Measurements from ENCODE around the gene BCL2. TPM values are rescaled to one million over a fixed set of nuclear protein-coding genes. Genes with fewer than 3 reads are reported as not detected.

BCL2 gene
- total and polyA plus RNA-seq, 7 donors, result 2.8 to 25.7 (median 11.3) TPM

DNA sequence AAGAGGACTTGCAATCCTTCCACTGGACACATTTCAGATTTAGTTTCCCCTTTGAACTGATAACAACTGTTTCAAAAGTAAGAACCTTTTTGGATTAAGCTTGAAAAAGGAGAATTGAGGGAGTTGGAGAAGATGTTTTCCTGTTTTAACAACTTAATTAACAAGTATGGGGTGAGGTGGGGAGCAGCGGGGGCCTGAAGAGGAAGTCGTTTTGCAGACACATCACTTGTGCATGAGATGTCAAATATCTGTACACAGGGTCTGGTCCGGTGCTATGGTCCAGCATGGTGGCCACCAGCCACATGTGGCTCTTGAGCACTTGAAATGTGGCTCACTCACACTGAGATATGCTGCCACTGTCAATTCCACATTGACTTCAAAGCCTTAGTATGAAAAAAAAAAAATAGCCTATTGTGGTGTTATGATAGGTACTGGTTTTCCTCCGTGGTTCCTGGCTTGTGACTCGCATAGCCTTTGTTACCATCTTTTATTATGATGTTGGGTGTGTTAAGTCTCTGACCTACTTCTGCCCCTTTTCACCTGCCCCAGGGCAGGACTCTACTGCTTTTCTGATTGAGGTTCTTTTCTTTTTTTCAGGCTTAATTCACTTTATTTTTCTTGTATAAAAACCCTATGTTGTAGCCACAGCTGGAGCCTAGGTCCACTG is 205.5 kb downstream of the BCL2 start:
- intact Hi-C loops (cut with DNase I), result no loop called here
- Histone ChIP-seq H3K4me3 (no peak overlapping the region), H3K27me3 (no peaks in the 10 kb centered on the region), H3K27ac (no peak overlapping the region), H3K9me3 (no peaks in the 10 kb centered on the region), H3K4me1 (peaks cover 0 to 19% (median 16%) of the 10 kb centered on the region in 4 donors), H3K36me3 (no peaks in the 10 kb centered on the region)
- TF ChIP-seq EP300 (IDR thresholded peaks at IDR 0.05) (no peak), POLR2AphosphoS5 (IDR thresholded peaks at IDR 0.05) (no peak), POLR2A (IDR thresholded peaks at IDR 0.05) (no peak)
- TF ChIP-seq, protein P1, sequence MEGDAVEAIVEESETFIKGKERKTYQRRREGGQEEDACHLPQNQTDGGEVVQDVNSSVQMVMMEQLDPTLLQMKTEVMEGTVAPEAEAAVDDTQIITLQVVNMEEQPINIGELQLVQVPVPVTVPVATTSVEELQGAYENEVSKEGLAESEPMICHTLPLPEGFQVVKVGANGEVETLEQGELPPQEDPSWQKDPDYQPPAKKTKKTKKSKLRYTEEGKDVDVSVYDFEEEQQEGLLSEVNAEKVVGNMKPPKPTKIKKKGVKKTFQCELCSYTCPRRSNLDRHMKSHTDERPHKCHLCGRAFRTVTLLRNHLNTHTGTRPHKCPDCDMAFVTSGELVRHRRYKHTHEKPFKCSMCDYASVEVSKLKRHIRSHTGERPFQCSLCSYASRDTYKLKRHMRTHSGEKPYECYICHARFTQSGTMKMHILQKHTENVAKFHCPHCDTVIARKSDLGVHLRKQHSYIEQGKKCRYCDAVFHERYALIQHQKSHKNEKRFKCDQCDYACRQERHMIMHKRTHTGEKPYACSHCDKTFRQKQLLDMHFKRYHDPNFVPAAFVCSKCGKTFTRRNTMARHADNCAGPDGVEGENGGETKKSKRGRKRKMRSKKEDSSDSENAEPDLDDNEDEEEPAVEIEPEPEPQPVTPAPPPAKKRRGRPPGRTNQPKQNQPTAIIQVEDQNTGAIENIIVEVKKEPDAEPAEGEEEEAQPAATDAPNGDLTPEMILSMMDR (IDR thresholded peaks at IDR 0.05), result no peak
- 43 to 68% methylated on average over 5 of the region's 5 CpGs for WGBS, 2 donors
- no peak for DNase-seq

DNA sequence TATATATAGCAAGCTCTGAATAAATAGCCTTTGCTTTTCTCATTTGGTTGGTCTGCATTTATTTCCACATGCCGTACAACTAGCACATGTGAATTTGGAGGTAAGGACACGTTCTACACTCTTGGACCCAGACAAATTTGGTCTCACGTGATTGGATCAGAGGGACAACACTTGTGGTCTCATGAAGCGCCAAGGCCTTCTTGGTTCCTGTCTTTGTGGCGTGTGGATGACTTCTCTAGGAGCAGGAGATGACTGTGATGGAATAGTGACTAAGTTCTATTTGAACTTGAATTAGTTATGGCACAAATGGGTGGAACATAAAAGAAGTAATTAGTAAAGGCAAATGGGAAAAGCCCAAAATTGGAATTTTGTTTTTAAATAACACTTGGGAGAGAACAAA is 206.9 kb downstream of the BCL2 start:
- 88 to 93% methylated on average over 5 of the region's 5 CpGs for WGBS, 2 donors

DNA sequence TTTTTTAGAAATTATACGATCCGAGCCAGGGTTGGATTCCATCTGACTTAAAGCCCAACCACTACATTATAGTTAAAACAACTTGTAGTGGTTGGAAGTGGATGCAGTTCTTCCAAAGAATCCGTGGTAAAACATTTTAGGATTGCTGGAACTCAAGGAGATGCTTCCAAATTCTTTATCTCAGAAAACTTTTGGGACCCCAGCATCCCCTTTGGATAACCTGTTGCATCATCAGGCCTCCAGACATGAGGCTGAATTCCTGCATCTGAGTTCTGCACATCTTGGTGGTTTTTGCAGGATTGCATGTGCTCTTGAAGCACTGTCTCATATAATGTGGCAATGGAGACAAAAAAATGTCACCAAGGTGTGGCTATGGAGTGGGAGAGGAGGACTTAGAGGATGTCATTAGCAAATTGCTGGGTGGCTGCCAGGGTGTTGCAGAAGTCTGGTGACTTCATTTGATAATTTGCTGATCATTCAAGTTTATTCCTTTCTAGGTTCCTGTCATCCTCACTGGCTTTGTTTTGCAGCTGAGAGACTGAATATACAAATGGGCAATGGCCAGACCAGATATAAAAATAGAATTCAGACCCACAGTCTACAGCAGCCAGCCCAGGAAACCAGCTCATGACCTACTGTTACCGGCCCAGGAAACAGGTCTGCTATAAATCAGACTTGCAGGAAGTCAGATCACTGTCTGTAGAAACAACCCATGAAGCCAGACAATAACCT is 207.7 kb downstream of the BCL2 start:
- peak in 2 of 4 donors; percentile 14 to 23 for TF ChIP-seq POLR2AphosphoS5 (IDR thresholded peaks at IDR 0.05)
- TF ChIP-seq, protein P1 (IDR thresholded peaks at IDR 0.05), result no peak
- peaks cover 0 to 19% (median 16%) of the 10 kb centered on the region in 4 donors for H3K4me1 ChIP-seq
- H3K9me3 ChIP-seq, result no peaks in the 10 kb centered on the region
- DNase-seq, result no peak
- intact Hi-C loops (cut with DNase I), result no loop called here
- no peaks in the 10 kb centered on the region for H3K36me3 ChIP-seq
- no peaks in the 10 kb centered on the region for H3K27me3 ChIP-seq
- 53 to 55% methylated on average over 4 of the region's 4 CpGs for WGBS, 2 donors
- peak overlapping the region in 1 of 4 donors; percentile 15 for H3K27ac ChIP-seq
- H3K4me3 ChIP-seq, result no peak overlapping the region

More for the DNA sequence above, 206.9 kb downstream of the BCL2 start:
- no peak for DNase-seq
- H3K4me3 ChIP-seq, result no peak overlapping the region
- no peak overlapping the region for H3K27ac ChIP-seq
- intact Hi-C loops (cut with DNase I), result no loop called here
- no peaks in the 10 kb centered on the region for H3K36me3 ChIP-seq
- peaks cover 0 to 19% (median 16%) of the 10 kb centered on the region in 4 donors for H3K4me1 ChIP-seq
- H3K27me3 ChIP-seq, result no peaks in the 10 kb centered on the region
- H3K9me3 ChIP-seq, result no peaks in the 10 kb centered on the region
- TF ChIP-seq POLR2A (IDR thresholded peaks at IDR 0.05), result no peak
- no peak for TF ChIP-seq POLR2AphosphoS5 (IDR thresholded peaks at IDR 0.05)

DNA sequence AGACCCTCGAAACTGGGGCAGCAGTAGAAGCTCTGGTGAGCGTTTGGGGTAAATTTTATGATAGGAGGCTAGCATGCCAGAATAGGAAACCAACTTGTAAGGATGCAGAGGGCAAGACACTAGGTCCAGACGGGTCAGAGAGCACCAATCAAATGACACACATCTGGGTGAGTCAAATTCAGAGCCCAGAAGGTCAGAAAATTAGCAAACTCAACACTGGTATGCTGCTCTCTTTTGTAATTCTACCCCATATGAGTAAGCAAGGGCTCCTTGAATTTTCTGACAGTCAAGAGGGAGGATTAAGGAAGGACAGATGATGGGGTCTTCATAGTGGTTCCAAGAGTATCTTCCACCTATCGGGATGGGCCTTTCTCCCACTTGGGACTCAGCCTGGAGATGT is 209.8 kb downstream of the BCL2 start:
- H3K4me1 ChIP-seq, result peaks cover 0 to 19% (median 16%) of the 10 kb centered on the region in 4 donors
- WGBS, 2 donors, result 87 to 90% methylated on average over 4 of the region's 4 CpGs
- no peak for DNase-seq
- intact Hi-C loops (cut with DNase I), result no loop called here
- H3K9me3 ChIP-seq, result no peaks in the 10 kb centered on the region
- TF ChIP-seq POLR2AphosphoS5 (IDR thresholded peaks at IDR 0.05), result no peak
- no peak for TF ChIP-seq EP300 (IDR thresholded peaks at IDR 0.05)
- TF ChIP-seq POLR2A (IDR thresholded peaks at IDR 0.05), result no peak
- TF ChIP-seq, protein P1 (IDR thresholded peaks at IDR 0.05), result no peak
- H3K27ac ChIP-seq, result no peak overlapping the region
- no peaks in the 10 kb centered on the region for H3K27me3 ChIP-seq
- no peaks in the 10 kb centered on the region for H3K36me3 ChIP-seq
- no peak overlapping the region for H3K4me3 ChIP-seq

DNA sequence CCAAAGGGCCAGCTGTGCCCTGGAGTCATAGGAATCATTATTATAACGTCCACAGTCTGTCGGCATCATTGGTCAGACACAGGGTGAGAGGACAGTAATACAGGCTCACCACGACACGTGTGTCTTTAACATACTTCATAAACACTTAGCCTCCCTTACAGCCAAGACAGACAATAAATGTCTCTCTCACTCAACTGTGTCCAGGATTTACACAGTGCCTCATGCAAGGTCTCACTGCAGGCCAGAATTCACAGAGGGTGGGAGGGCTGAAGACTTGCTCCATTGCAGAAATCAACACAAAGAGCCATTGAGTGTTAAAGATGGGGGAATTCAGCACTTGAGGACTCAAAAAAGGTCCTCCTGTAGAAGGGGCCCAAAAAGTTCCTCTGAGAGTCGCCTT is 210.5 kb downstream of the BCL2 start:
- intact Hi-C loops (cut with DNase I), result no loop called here
- no peak for TF ChIP-seq POLR2A (IDR thresholded peaks at IDR 0.05)
- no peak for TF ChIP-seq POLR2AphosphoS5 (IDR thresholded peaks at IDR 0.05)
- TF ChIP-seq, protein P1 (IDR thresholded peaks at IDR 0.05), result no peak
- TF ChIP-seq EP300 (IDR thresholded peaks at IDR 0.05), result no peak

More for the DNA sequence above, 210.5 kb downstream of the BCL2 start:
- H3K4me3 ChIP-seq, result no peak overlapping the region
- WGBS, 2 donors, result 86 to 87% methylated on average over 5 of the region's 5 CpGs
- no peaks in the 10 kb centered on the region for H3K27me3 ChIP-seq
- H3K36me3 ChIP-seq, result no peaks in the 10 kb centered on the region
- H3K4me1 ChIP-seq, result peaks cover 0 to 19% (median 16%) of the 10 kb centered on the region in 4 donors
- H3K27ac ChIP-seq, result no peak overlapping the region
- no peak for DNase-seq
- no peaks in the 10 kb centered on the region for H3K9me3 ChIP-seq

Measured in sigmoid colon (tissue), 7 donors.